ENCODE results near the gene FHIT.

DNA sequence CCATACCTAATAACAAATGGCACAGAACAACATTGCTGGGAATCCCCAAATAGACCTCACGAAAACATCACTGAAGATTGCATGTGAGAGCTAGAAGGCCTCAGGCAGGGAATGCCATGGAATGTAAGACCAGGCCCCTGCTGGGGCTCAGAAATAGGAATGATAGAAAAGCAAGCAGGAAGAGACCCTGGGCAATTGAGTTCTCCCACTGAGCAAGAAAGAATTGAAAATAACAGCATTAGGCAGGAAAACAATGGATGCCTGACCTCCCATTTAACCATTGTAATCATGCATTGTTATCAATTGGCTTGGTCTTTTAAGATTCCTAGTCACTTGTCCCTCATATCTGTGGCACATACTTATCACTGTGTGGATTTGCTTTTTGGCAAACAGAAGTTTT lies 581.6 kb downstream of the FHIT start:
- TF ChIP-seq, protein P1, sequence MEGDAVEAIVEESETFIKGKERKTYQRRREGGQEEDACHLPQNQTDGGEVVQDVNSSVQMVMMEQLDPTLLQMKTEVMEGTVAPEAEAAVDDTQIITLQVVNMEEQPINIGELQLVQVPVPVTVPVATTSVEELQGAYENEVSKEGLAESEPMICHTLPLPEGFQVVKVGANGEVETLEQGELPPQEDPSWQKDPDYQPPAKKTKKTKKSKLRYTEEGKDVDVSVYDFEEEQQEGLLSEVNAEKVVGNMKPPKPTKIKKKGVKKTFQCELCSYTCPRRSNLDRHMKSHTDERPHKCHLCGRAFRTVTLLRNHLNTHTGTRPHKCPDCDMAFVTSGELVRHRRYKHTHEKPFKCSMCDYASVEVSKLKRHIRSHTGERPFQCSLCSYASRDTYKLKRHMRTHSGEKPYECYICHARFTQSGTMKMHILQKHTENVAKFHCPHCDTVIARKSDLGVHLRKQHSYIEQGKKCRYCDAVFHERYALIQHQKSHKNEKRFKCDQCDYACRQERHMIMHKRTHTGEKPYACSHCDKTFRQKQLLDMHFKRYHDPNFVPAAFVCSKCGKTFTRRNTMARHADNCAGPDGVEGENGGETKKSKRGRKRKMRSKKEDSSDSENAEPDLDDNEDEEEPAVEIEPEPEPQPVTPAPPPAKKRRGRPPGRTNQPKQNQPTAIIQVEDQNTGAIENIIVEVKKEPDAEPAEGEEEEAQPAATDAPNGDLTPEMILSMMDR (IDR thresholded peaks at IDR 0.05; ENCODE audit: low read depth, low read length, missing input control) = no peak
- no peak for TF ChIP-seq TAF1 (conservative IDR thresholded peaks at IDR 0.05)
- TF ChIP-seq, protein P2, sequence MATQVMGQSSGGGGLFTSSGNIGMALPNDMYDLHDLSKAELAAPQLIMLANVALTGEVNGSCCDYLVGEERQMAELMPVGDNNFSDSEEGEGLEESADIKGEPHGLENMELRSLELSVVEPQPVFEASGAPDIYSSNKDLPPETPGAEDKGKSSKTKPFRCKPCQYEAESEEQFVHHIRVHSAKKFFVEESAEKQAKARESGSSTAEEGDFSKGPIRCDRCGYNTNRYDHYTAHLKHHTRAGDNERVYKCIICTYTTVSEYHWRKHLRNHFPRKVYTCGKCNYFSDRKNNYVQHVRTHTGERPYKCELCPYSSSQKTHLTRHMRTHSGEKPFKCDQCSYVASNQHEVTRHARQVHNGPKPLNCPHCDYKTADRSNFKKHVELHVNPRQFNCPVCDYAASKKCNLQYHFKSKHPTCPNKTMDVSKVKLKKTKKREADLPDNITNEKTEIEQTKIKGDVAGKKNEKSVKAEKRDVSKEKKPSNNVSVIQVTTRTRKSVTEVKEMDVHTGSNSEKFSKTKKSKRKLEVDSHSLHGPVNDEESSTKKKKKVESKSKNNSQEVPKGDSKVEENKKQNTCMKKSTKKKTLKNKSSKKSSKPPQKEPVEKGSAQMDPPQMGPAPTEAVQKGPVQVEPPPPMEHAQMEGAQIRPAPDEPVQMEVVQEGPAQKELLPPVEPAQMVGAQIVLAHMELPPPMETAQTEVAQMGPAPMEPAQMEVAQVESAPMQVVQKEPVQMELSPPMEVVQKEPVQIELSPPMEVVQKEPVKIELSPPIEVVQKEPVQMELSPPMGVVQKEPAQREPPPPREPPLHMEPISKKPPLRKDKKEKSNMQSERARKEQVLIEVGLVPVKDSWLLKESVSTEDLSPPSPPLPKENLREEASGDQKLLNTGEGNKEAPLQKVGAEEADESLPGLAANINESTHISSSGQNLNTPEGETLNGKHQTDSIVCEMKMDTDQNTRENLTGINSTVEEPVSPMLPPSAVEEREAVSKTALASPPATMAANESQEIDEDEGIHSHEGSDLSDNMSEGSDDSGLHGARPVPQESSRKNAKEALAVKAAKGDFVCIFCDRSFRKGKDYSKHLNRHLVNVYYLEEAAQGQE (IDR thresholded peaks at IDR 0.05) = no peak
- no peak for TF ChIP-seq SP1 (IDR thresholded peaks at IDR 0.05)
- TF ChIP-seq RAD21 (IDR thresholded peaks at IDR 0.05) = no peak
- no peak for TF ChIP-seq RXRA (IDR thresholded peaks at IDR 0.05)
- TF ChIP-seq GABPA (IDR thresholded peaks at IDR 0.05 in 1 of 2, conservative IDR thresholded peaks at IDR 0.05 in 1 of 2) = no peak
- TF ChIP-seq JUND (IDR thresholded peaks at IDR 0.05) = no peak
- no peak for TF ChIP-seq YY1 (IDR thresholded peaks at IDR 0.05)
- TF ChIP-seq HNF4G (IDR thresholded peaks at IDR 0.05) = no peak
- TF ChIP-seq, protein P3, sequence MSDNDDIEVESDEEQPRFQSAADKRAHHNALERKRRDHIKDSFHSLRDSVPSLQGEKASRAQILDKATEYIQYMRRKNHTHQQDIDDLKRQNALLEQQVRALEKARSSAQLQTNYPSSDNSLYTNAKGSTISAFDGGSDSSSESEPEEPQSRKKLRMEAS (IDR thresholded peaks at IDR 0.05) = no peak
- no peak for TF ChIP-seq EGR1 (IDR thresholded peaks at IDR 0.05; ENCODE audit: low read depth in 2 of 2)

Measured in liver (tissue), 3 donors.